A549 (cell line): ENCODE results near the gene EXOC4. TPM values are rescaled to one million over a fixed set of nuclear protein-coding genes. Genes with fewer than 3 reads are reported as not detected.

ENCODE experiments used
- ATAC-seq, 2 experiments: fragments of 200-7000 bp in 1 of 2; fragments of >200 bp in 1 of 2; cut with Nextera tagmentation in 1 of 2; cut with Tn5 transposase in 1 of 2; 3 replicates each; pipeline versions ENCODE4 v1.8.0 to v1.9.1; 2018 to 2020; ENCODE audit warnings: mild to moderate bottlenecking in 1 of 2, moderate library complexity in 1 of 2
- CTCF ChIA-PET: fragments of 300-600 bp; sonication (Branson Sonifier 250); formaldehyde crosslinking; extraction: SDS; loops from one replicate; lab custom pipeline; 2021; ENCODE audit warnings: antibody characterized with exemption, inconsistent platforms; lab: Yijun Ruan, JAX
- POLR2A ChIA-PET: fragments of 350-600 bp; formaldehyde crosslinking; extraction: SDS; loops from one replicate; lab custom pipeline; 2021; ENCODE audit warnings: antibody characterized with exemption, inconsistent platforms; lab: Yijun Ruan, JAX
- DNase-seq, 2 experiments: peaks; one replicate each; pipeline versions ENCODE4 v3.0.0 to v3.0.0-alpha.2; 2011 to 2016; ENCODE audit warnings: low read depth in 1 of 2, low spot score in 1 of 2
- FAIRE-seq: peaks from 2 replicates; lab custom pipeline; 2011; peaks lifted over from hg19 to GRCh38; lab: Jason Lieb, UNC
- H3K27ac ChIP-seq, 2 experiments: fragments of >200 bp; sonication (Bioruptor Twin); formaldehyde crosslinking; 3 replicates each; pipeline ENCODE4 v1.5.1; 2016 to 2017
- H3K4me1 ChIP-seq: fragments of >200 bp; sonication (Bioruptor Twin); formaldehyde crosslinking; 3 replicates; pipeline ENCODE4 v1.6.1; 2016
- H3K4me2 ChIP-seq: fragments of >200 bp; sonication (Bioruptor Twin); formaldehyde crosslinking; 3 replicates; pipeline ENCODE4 v1.6.1; 2016
- H3K4me3 ChIP-seq: fragments of >200 bp; sonication (Bioruptor Twin); formaldehyde crosslinking; 3 replicates; pipeline ENCODE4 v1.5.1; 2016
- H3K9me3 ChIP-seq: fragments of >200 bp; sonication (Bioruptor Twin); formaldehyde crosslinking; 3 replicates; pipeline ENCODE4 v1.6.1; 2016
- ATOH8 ChIP-seq: fragments of 250-450 bp; sonication (Bioruptor Pico); IDR thresholded peaks from 2 replicates; pipeline ENCODE4 v1.5.0; 2020; ENCODE audit warnings: low read depth, mild to moderate bottlenecking, moderate library complexity
- CBX2 ChIP-seq: fragments of 200-600 bp; sonication (generic); IDR thresholded peaks from 2 replicates; pipeline ENCODE4 v1.6.1; 2016; ENCODE audit warnings: low read depth, mild to moderate bottlenecking, borderline replicate concordance
- CBX8 ChIP-seq: fragments of 200-600 bp; sonication (generic); IDR thresholded peaks from 2 replicates; pipeline ENCODE4 v1.6.1; 2016
- CTCF ChIP-seq: fragments of >200 bp; sonication (Bioruptor Twin); formaldehyde crosslinking; IDR thresholded peaks from 3 replicates; pipeline ENCODE4 v1.5.1; 2016
- EHF ChIP-seq: fragments of 250-450 bp; sonication (Bioruptor Pico); IDR thresholded peaks from 2 replicates; pipeline ENCODE4 v1.5.0; 2020; ENCODE audit warnings: mild to moderate bottlenecking
- EHMT2 ChIP-seq: fragments of 200-600 bp; sonication (generic); IDR thresholded peaks from 2 replicates; pipeline ENCODE4 v1.6.1; 2016; ENCODE audit warnings: antibody characterized with exemption, low read depth, mild to moderate bottlenecking, moderate library complexity
- FOXS1 ChIP-seq: fragments of 250-450 bp; sonication (Bioruptor Pico); IDR thresholded peaks from 2 replicates; pipeline ENCODE4 v1.5.0; 2020; ENCODE audit warnings: mild to moderate bottlenecking, moderate library complexity
- GATA3 ChIP-seq: IDR thresholded peaks from 2 replicates; pipeline ENCODE4 v1.6.1; 2012; ENCODE audit warnings: borderline replicate concordance
- HDAC2 ChIP-seq: fragments of 200-600 bp; sonication (generic); IDR thresholded peaks from 2 replicates; pipeline ENCODE4 v1.6.1; 2016
- HOXB5 ChIP-seq: fragments of 250-450 bp; sonication (Bioruptor Pico); IDR thresholded peaks from 2 replicates; pipeline ENCODE4 v1.5.0; 2020; ENCODE audit warnings: mild to moderate bottlenecking, moderate library complexity
- KDM5A ChIP-seq: fragments of 200-600 bp; sonication (generic); IDR thresholded peaks from 2 replicates; pipeline ENCODE4 v1.6.1; 2016; ENCODE audit warnings: antibody characterized with exemption, mild to moderate bottlenecking
- MYC ChIP-seq: IDR thresholded peaks from 2 replicates; pipeline ENCODE4 v1.6.1; 2012; ENCODE audit warnings: mild to moderate bottlenecking, inconsistent platforms, low read length, improper control_type of control experiment, borderline replicate concordance
- PHF8 ChIP-seq: fragments of 200-600 bp; sonication (generic); IDR thresholded peaks from 2 replicates; pipeline ENCODE4 v1.6.1; 2016; ENCODE audit warnings: low read depth, mild to moderate bottlenecking, antibody characterized with exemption, moderate library complexity, borderline replicate concordance
- RAD21 ChIP-seq, 2 experiments: fragments of >200 bp in 1 of 2; sonication (Bioruptor Twin) in 1 of 2; formaldehyde crosslinking in 1 of 2; IDR thresholded peaks in 1 of 2; conservative IDR thresholded peaks in 1 of 2; 2 replicates in 1 of 2; 3 replicates in 1 of 2; pipeline ENCODE4 v1.6.1; 2012 to 2018; ENCODE audit warnings: inconsistent platforms in 1 of 2
- RFX5 ChIP-seq: fragments of 450-650 bp; IDR thresholded peaks from 2 replicates; pipeline ENCODE4 v1.7.1; 2014; ENCODE audit warnings: antibody characterized with exemption, mild to moderate bottlenecking, moderate library complexity
- SREBF2 ChIP-seq: fragments of 450-650 bp; IDR thresholded peaks from 2 replicates; pipeline ENCODE4 v1.6.1; 2014; ENCODE audit warnings: mild to moderate bottlenecking, moderate library complexity
- ZFP36 ChIP-seq: fragments of 450-650 bp; IDR thresholded peaks from 2 replicates; pipeline ENCODE4 v1.6.1; 2014; ENCODE audit warnings: borderline replicate concordance; ENCODE audit not compliant: partially characterized antibody
- ZSCAN20 ChIP-seq: fragments of 250-450 bp; sonication (Bioruptor Pico); IDR thresholded peaks from 2 replicates; pipeline ENCODE4 v1.8.0; 2022; ENCODE audit warnings: mild to moderate bottlenecking, moderate library complexity
- WGBS: methylation state at CpG from one replicate; pipeline ENCODE4 v1.1.6; 2017; ENCODE audit errors: missing lambda C conversion rate; 5-methylcytosine and 5-hydroxymethylcytosine counted together
- polyA plus RNA-seq, 4 experiments: library from polyadenylated mRNA; depleted of rRNA in 3 of 4; stranded (reverse); fragments of >200 nt; fragmentation: RNase III in 1 of 4; extraction: RNeasy Plus Mini Kit Qiagen cat#74134 plus additional on column Dnase treatment in 1 of 4; gene quantifications; 2 replicates in 3 of 4; 3 replicates in 1 of 4; pipeline ENCODE4 v1.2.3, GENCODE V29; 2011 to 2017
- TF ChIP-seq, protein P1 (sequence below): fragments of 250-450 bp; sonication (Bioruptor Pico); IDR thresholded peaks from 2 replicates; pipeline ENCODE4 v1.5.0; 2021; ENCODE audit warnings: mild to moderate bottlenecking, moderate library complexity, borderline replicate concordance
- TF ChIP-seq, protein P2 (sequence below): fragments of >200 bp; sonication (Bioruptor Twin); formaldehyde crosslinking; IDR thresholded peaks from 3 replicates; pipeline ENCODE4 v1.6.1; 2016

The EXOC4 gene
- polyA plus RNA-seq, 2 of the 4 experiments (the other 2 are of a cell fraction): 33.4 to 73.1 TPM

- Histone ChIP-seq H3K27ac (no peak overlapping the region), H3K4me3 (no peak overlapping the region), H3K9me3 (peaks cover 15% of the 10 kb centered on the region; the same call in 2 of the 3 replicates), H3K4me1 (peaks cover 20% of the 10 kb centered on the region), H3K4me2 (no peak overlapping the region)
- FAIRE-seq: no peak
- CTCF ChIA-PET: no interaction called here
- no peak for ATAC-seq
- no peak for DNase-seq
- POLR2A ChIA-PET: no interaction called here
- 64% methylated on average over 5 of the region's 5 CpGs for WGBS
- TF ChIP-seq, protein P1, sequence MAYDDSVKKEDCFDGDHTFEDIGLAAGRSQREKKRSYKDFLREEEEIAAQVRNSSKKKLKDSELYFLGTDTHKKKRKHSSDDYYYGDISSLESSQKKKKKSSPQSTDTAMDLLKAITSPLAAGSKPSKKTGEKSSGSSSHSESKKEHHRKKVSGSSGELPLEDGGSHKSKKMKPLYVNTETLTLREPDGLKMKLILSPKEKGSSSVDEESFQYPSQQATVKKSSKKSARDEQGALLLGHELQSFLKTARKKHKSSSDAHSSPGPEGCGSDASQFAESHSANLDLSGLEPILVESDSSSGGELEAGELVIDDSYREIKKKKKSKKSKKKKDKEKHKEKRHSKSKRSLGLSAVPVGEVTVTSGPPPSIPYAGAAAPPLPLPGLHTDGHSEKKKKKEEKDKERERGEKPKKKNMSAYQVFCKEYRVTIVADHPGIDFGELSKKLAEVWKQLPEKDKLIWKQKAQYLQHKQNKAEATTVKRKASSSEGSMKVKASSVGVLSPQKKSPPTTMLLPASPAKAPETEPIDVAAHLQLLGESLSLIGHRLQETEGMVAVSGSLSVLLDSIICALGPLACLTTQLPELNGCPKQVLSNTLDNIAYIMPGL: no peak
- TF ChIP-seq SREBF2 (no peak), EHF (CRISPR knock-in tag) (no peak), RAD21 (conservative IDR thresholded peaks at IDR 0.05 in 1 of 2, IDR thresholded peaks at IDR 0.05 in 1 of 2) (no peak), CBX2 (no peak), FOXS1 (CRISPR knock-in tag) (no peak), ZFP36 (no peak), PHF8 (no peak), MYC (no peak), CBX8 (no peak), RFX5 (no peak), ZSCAN20 (no peak)
- TF ChIP-seq, all 56 proteins: peak for 0
Observed at GRCh38 chr7:133354546-133355324, 101.9 kb downstream of the EXOC4 start.

DNA sequence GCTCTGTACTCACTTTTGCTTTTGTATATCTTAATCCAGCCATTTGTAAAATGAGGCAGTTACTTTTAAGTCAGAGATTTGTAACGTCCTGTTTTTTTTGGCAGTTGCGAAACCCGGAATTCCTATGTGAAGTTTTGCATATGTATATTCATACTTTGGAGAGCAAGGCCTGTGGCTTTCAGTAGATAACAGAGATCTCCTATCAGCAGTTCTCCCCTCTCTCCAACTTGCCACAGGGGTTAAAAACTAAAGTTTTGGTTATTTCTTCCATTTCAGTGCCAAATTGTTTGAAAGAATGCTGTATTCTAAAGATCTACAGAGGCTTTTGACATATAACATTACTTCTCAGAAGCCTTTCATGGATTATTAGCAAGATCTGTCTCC lies 102.4 kb downstream of the EXOC4 start:
- no peak for ATAC-seq
- TF ChIP-seq HOXB5: no peak
- TF ChIP-seq, protein P2, sequence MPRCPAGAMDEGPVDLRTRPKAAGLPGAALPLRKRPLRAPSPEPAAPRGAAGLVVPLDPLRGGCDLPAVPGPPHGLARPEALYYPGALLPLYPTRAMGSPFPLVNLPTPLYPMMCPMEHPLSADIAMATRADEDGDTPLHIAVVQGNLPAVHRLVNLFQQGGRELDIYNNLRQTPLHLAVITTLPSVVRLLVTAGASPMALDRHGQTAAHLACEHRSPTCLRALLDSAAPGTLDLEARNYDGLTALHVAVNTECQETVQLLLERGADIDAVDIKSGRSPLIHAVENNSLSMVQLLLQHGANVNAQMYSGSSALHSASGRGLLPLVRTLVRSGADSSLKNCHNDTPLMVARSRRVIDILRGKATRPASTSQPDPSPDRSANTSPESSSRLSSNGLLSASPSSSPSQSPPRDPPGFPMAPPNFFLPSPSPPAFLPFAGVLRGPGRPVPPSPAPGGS: no peak
- TF ChIP-seq CTCF: no peak
- no peak for TF ChIP-seq PHF8
- no peak for TF ChIP-seq KDM5A
- no peak for TF ChIP-seq EHF (CRISPR knock-in tag)
- TF ChIP-seq, protein P1: no peak
- TF ChIP-seq EHMT2: no peak
- TF ChIP-seq GATA3: no peak
- no peak for TF ChIP-seq HDAC2
- no peak for TF ChIP-seq ATOH8
- CTCF ChIA-PET: no interaction called here

More for the DNA sequence above, 102.4 kb downstream of the EXOC4 start:
- peaks cover 15% of the 10 kb centered on the region; the same call in 2 of the 3 replicates for H3K9me3 ChIP-seq
- no peak overlapping the region for H3K27ac ChIP-seq
- H3K4me3 ChIP-seq: no peak overlapping the region
- WGBS: 87% methylated on average over 3 of the region's 3 CpGs
- no peak overlapping the region for H3K4me2 ChIP-seq
- peaks cover 20% of the 10 kb centered on the region for H3K4me1 ChIP-seq
- FAIRE-seq: no peak
- DNase-seq: no peak
- POLR2A ChIA-PET: no interaction called here
